Activated T-helper 1 cell treated with anti-CD3 and anti-CD28 coated beads, Interleukin-12 subunit alpha, Interleukin-12 subunit beta, Interleukin-2, Interleukin-4 antibody, amounts not matched to agents 30 ng/mL and 10 ng/mL and 1 ng/mL, durations not matched to agents 14 hours and 24 hours and 36 hours (primary cell): ENCODE results near the gene WDR55. TPM values are rescaled to one million over a fixed set of nuclear protein-coding genes. Genes with fewer than 3 reads are reported as not detected.

Experiments used
- total RNA-seq: library from RNA; stranded (reverse); gene quantifications from 2 replicates; pipeline ENCODE4 v1.2.3, GENCODE V29; 2022

WDR55 gene
- total RNA-seq, 1 donor from 2014 or later = 42.7 TPM

Other genes with a start within 250 kb of the WDR55 start
- gene EIF4EBP3, start 117.2 kb upstream of the WDR55 start, total RNA-seq = 12.7 and 16.1 TPM in 2 replicates
- gene SRA1, start 107.4 kb upstream of the WDR55 start, total RNA-seq = 55.6 and 59.2 TPM in 2 replicates
- 17.2 and 21.2 TPM in 2 replicates for gene APBB3, start 100.3 kb upstream of the WDR55 start, total RNA-seq
- gene SLC35A4, start 100.1 kb upstream of the WDR55 start, total RNA-seq = 94.3 and 107 TPM in 2 replicates
- gene CD14, start 31.7 kb upstream of the WDR55 start, total RNA-seq = 0.29 and 0.62 TPM in 2 replicates
- gene TMCO6, start 25.5 kb upstream of the WDR55 start, total RNA-seq = 43.2 and 43.6 TPM in 2 replicates
- 63.4 and 63.8 TPM in 2 replicates for gene NDUFA2, start 17.3 kb upstream of the WDR55 start, total RNA-seq
- 115 and 118 TPM in 2 replicates for gene IK, start 17.1 kb upstream of the WDR55 start, total RNA-seq
- 3.3 and 4.1 TPM in 2 replicates for gene DND1, start 8.7 kb downstream of the WDR55 start, total RNA-seq
- 112 and 114 TPM in 2 replicates for gene HARS1, start 26.5 kb downstream of the WDR55 start, total RNA-seq
- gene HARS2, start 26.6 kb downstream of the WDR55 start, total RNA-seq = 31.2 and 32.7 TPM in 2 replicates
- 68.0 and 71.2 TPM in 2 replicates for gene ZMAT2, start 35.5 kb downstream of the WDR55 start, total RNA-seq
- not detected in 2 replicates for gene PCDHA1, start 121.2 kb downstream of the WDR55 start, total RNA-seq
- gene PCDHA2, start 129.9 kb downstream of the WDR55 start, total RNA-seq = not detected in 2 replicates
- gene PCDHA3, start 136.2 kb downstream of the WDR55 start, total RNA-seq = not detected in 2 replicates
- gene PCDHA4, start 142.2 kb downstream of the WDR55 start, total RNA-seq = not detected in 2 replicates
- not detected in 2 replicates for gene PCDHA5, start 156.7 kb downstream of the WDR55 start, total RNA-seq
- gene PCDHA6, start 163.1 kb downstream of the WDR55 start, total RNA-seq = not detected in 2 replicates
- gene PCDHA7, start 169.4 kb downstream of the WDR55 start, total RNA-seq = not detected in 2 replicates
- not detected in 2 replicates for gene PCDHA8, start 176.3 kb downstream of the WDR55 start, total RNA-seq
- gene PCDHA9, start 183.5 kb downstream of the WDR55 start, total RNA-seq = not detected in 2 replicates
- not detected in 2 replicates for gene PCDHA10, start 191.0 kb downstream of the WDR55 start, total RNA-seq
- gene PCDHA11, start 204.1 kb downstream of the WDR55 start, total RNA-seq = not detected in 2 replicates
- gene PCDHA12, start 210.4 kb downstream of the WDR55 start, total RNA-seq = not detected in 2 replicates
- not detected in 2 replicates for gene PCDHA13, start 217.2 kb downstream of the WDR55 start, total RNA-seq